Measurements from ENCODE around the gene LKAAEAR1.

The LKAAEAR1 gene

GRCh38 chr20:64116016-64116415 lies 31.8 kb upstream of the LKAAEAR1 start:
- no peaks in the 10 kb centered on the region for H3K4me1 ChIP-seq (ENCODE audit: control insufficient read depth, insufficient read depth, low read length)
- H3K27me3 ChIP-seq (ENCODE audit: control insufficient read depth, insufficient read depth, low read length): peaks cover 7% of the 10 kb centered on the region
- H3K27ac ChIP-seq (ENCODE audit: low read depth, low read length): no peak overlapping the region
- no peaks in the 10 kb centered on the region for H3K36me3 ChIP-seq (ENCODE audit: control insufficient read depth, insufficient read depth, low read length)
- H3K9ac ChIP-seq (ENCODE audit: low read length): no peak overlapping the region
- H3K4me3 ChIP-seq (ENCODE audit: low read length): no peak overlapping the region

GRCh38 chr20:64115171-64115911 lies 31.1 kb upstream of the LKAAEAR1 start:
- Histone ChIP-seq H3K27me3 (ENCODE audit: control insufficient read depth, insufficient read depth, low read length) (peaks cover 7% of the 10 kb centered on the region), H3K4me1 (ENCODE audit: control insufficient read depth, insufficient read depth, low read length) (no peaks in the 10 kb centered on the region), H3K36me3 (ENCODE audit: control insufficient read depth, insufficient read depth, low read length) (no peaks in the 10 kb centered on the region), H3K9ac (ENCODE audit: low read length) (no peak overlapping the region), H3K4me3 (ENCODE audit: low read length) (no peak overlapping the region), H3K27ac (ENCODE audit: low read depth, low read length) (no peak overlapping the region)

DNA sequence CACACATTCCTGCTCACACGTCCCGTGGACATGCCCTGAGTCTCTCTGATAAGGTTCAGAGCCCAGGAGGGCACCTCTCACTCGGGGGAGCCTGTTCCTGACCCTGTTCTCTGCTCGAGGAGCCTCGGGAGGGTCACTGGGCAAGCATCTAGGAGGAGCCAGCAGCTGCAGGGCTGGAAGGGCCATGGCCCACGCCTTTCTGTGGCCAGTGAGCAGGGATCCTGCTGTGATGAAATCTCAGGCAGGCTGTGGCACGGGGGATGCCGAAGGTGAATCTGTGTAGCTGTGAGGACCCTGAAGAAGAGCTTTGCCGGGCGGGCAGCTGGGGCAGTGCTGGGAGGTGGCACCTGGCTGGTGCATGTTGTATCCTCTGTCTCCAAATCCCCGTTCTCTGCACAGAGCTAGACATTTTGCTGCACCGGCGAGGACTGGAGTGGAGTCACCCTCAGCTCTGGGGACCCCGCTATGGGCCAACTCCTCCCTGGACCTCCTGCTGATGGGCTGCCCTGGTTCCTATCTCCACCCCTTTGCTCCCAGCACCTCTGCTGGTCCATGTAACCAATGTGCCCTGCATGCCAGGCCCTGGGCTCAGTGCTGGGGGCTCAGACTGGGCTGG lies 30.3 kb upstream of the LKAAEAR1 start:
- no peak overlapping the region for H3K4me3 ChIP-seq (ENCODE audit: low read length)
- H3K4me1 ChIP-seq (ENCODE audit: control insufficient read depth, insufficient read depth, low read length): no peaks in the 10 kb centered on the region
- H3K27me3 ChIP-seq (ENCODE audit: control insufficient read depth, insufficient read depth, low read length): peaks cover 1% of the 10 kb centered on the region
- no peaks in the 10 kb centered on the region for H3K36me3 ChIP-seq (ENCODE audit: control insufficient read depth, insufficient read depth, low read length)
- H3K27ac ChIP-seq (ENCODE audit: low read depth, low read length): no peak overlapping the region
- no peak overlapping the region for H3K9ac ChIP-seq (ENCODE audit: low read length)

DNA sequence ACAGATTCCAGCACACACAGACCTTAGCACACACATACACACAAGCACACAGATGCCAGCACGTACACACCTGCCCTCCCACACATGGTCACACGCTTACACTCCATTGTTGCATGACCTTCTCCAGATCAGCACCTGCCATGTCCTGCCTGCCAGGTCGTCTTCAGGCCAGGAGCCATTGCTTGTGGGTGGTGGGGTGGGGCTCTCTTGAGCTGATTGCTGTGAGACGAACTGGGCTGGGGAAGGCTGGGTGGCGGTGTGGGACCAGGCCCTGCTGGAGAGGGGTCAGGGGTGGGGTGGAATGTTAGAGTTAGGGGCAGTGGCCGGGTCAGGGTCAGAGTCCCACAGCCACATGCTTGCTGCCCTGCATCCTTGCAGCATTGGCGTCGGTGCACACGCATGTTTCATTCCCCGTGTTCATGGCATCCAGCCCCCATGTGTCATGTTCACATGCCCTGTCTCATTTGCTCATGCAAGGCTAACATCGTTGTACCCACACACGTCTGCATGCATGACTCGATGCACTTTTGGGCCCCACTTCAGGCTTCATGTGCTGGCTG lies 29.7 kb upstream of the LKAAEAR1 start:
- H3K4me1 ChIP-seq (ENCODE audit: control insufficient read depth, insufficient read depth, low read length): no peaks in the 10 kb centered on the region
- H3K4me3 ChIP-seq (ENCODE audit: low read length): no peak overlapping the region
- no peaks in the 10 kb centered on the region for H3K27me3 ChIP-seq (ENCODE audit: control insufficient read depth, insufficient read depth, low read length)
- H3K27ac ChIP-seq (ENCODE audit: low read depth, low read length): no peak overlapping the region
- H3K36me3 ChIP-seq (ENCODE audit: control insufficient read depth, insufficient read depth, low read length): no peaks in the 10 kb centered on the region
- H3K9ac ChIP-seq (ENCODE audit: low read length): no peak overlapping the region

GRCh38 chr20:64113444-64113775 lies 29.2 kb upstream of the LKAAEAR1 start:
- Histone ChIP-seq H3K36me3 (ENCODE audit: control insufficient read depth, insufficient read depth, low read length) (no peaks in the 10 kb centered on the region), H3K4me3 (ENCODE audit: low read length) (no peak overlapping the region), H3K9ac (ENCODE audit: low read length) (no peak overlapping the region), H3K27me3 (ENCODE audit: control insufficient read depth, insufficient read depth, low read length) (no peaks in the 10 kb centered on the region), H3K4me1 (ENCODE audit: control insufficient read depth, insufficient read depth, low read length) (no peaks in the 10 kb centered on the region), H3K27ac (ENCODE audit: low read depth, low read length) (no peak overlapping the region)

DNA sequence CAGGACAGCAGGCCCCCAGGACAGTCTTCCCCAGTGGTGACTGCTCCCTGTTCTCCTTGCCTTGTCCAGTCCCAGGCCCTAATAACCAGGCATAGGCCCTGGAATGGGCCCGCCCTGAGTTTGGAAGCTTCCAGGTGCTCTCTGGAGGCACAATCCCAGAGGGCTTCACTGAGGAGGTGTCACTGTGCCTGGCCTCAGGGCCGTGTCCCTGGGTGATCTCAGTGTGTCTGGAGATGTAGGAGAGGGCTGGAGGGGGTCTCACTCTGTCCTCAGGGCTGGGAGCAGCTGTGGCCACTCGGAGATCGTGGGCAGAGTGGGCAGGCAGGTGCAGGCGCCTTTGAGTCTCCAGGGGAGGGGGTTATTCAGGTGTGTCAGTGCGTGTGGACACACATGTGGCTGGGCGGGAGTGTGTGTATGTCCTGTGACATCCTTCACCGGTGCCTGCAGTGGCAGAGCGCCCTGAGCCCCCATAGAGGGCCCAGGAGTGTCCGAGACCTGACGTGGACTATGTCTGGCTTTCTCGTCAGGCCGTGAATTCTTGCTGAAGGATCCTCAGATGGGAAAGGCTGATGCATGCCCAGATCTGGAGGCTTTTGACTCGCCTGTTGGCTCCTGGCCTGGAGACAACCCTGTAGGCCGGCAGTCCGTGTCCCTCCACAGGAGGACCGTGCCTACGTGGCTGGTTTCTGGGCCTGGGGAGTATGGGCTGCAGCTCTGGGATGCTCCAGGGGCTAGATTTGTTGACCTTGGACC lies 28.7 kb upstream of the LKAAEAR1 start:
- Histone ChIP-seq H3K36me3 (ENCODE audit: control insufficient read depth, insufficient read depth, low read length) (no peaks in the 10 kb centered on the region), H3K4me1 (ENCODE audit: control insufficient read depth, insufficient read depth, low read length) (no peaks in the 10 kb centered on the region), H3K9ac (ENCODE audit: low read length) (no peak overlapping the region), H3K27me3 (ENCODE audit: control insufficient read depth, insufficient read depth, low read length) (no peaks in the 10 kb centered on the region), H3K27ac (ENCODE audit: low read depth, low read length) (no peak overlapping the region), H3K4me3 (ENCODE audit: low read length) (no peak overlapping the region)

DNA sequence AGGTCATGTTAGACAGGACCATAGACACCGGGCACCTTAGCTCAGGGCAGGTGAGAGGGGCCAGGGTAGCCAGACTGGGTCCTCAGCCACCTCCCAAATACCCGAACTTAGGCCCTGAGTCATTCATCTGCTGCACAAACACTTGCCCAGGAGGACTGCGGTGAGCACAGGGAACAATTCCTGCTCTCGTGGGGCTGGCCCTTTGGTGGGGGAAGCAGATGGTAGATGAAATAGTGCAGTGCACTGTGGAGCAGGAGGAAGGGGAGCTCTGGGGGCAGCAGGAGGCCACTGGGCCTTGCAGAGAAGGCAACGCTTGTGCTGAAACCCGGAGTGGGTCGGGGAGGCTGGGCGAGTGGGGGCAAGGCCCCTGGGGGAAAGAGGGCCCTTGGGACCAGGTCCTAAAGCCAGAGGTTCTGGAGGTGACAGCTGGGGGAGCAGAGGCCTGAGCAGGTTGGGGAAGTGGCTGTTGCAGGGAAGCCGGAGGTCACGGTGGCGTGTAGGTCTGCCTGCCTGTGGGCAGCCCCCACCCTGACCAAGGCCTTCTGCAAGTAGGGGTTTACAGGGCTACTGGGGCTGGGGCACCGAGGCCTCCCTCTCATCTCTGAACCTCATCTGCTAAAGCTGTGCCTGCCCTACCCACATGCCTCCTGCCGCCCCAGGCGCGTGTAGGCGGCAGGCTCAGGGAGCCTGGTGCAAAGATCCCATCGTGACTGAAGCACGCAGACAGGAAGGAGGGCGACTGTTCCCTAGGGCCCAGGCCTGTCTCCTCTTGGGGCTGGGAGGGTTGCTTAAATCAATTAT lies 27.8 kb upstream of the LKAAEAR1 start:
- Histone ChIP-seq H3K27me3 (ENCODE audit: control insufficient read depth, insufficient read depth, low read length) (no peaks in the 10 kb centered on the region), H3K27ac (ENCODE audit: low read depth, low read length) (no peak overlapping the region), H3K4me3 (ENCODE audit: low read length) (no peak overlapping the region), H3K36me3 (ENCODE audit: control insufficient read depth, insufficient read depth, low read length) (no peaks in the 10 kb centered on the region), H3K4me1 (ENCODE audit: control insufficient read depth, insufficient read depth, low read length) (no peaks in the 10 kb centered on the region), H3K9ac (ENCODE audit: low read length) (no peak overlapping the region)

DNA sequence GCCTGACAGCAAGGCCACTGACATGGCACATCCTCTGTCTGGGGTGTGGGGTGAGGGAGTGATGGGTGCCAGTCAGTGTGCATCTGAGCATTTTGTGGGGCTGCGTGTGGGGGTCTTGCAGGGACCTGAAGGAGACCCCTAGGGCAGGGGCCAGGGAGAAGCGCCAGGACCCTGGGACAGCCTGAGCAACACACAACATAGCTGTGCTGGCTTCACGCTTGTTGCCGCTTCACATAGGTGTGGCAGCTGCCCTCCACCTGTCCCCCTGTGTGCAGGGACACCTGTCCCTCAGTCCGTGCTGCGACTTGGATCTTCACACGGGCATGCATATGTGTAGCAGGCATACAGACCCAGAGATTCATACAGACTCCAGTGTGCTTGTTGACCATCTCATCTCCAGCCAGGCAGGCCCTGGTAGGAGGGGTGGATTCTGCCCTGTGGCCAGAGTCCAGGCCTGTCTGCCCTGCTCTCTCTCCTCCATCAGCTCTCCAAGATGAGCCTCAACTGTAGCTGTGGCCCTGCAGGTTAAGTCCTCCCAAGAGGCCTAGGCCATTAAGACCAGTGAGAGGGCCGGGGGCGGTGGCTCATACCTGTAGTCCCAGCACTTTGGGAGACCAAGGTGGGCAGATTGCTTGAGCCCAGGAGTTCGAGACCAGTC lies 26.3 kb upstream of the LKAAEAR1 start:
- H3K36me3 ChIP-seq (ENCODE audit: control insufficient read depth, insufficient read depth, low read length): no peaks in the 10 kb centered on the region

GRCh38 chr20:64109831-64110391 lies 25.7 kb upstream of the LKAAEAR1 start:
- no peak overlapping the region for H3K27ac ChIP-seq (ENCODE audit: low read depth, low read length)
- H3K27me3 ChIP-seq (ENCODE audit: control insufficient read depth, insufficient read depth, low read length): no peaks in the 10 kb centered on the region
- H3K36me3 ChIP-seq (ENCODE audit: control insufficient read depth, insufficient read depth, low read length): no peaks in the 10 kb centered on the region
- H3K9ac ChIP-seq (ENCODE audit: low read length): no peak overlapping the region
- H3K4me3 ChIP-seq (ENCODE audit: low read length): no peak overlapping the region
- no peaks in the 10 kb centered on the region for H3K4me1 ChIP-seq (ENCODE audit: control insufficient read depth, insufficient read depth, low read length)

More for the DNA sequence above, 26.3 kb upstream of the LKAAEAR1 start:
- H3K27me3 ChIP-seq (ENCODE audit: control insufficient read depth, insufficient read depth, low read length): no peaks in the 10 kb centered on the region
- H3K9ac ChIP-seq (ENCODE audit: low read length): no peak overlapping the region
- no peak overlapping the region for H3K4me3 ChIP-seq (ENCODE audit: low read length)
- no peak overlapping the region for H3K27ac ChIP-seq (ENCODE audit: low read depth, low read length)
- no peaks in the 10 kb centered on the region for H3K4me1 ChIP-seq (ENCODE audit: control insufficient read depth, insufficient read depth, low read length)

DNA sequence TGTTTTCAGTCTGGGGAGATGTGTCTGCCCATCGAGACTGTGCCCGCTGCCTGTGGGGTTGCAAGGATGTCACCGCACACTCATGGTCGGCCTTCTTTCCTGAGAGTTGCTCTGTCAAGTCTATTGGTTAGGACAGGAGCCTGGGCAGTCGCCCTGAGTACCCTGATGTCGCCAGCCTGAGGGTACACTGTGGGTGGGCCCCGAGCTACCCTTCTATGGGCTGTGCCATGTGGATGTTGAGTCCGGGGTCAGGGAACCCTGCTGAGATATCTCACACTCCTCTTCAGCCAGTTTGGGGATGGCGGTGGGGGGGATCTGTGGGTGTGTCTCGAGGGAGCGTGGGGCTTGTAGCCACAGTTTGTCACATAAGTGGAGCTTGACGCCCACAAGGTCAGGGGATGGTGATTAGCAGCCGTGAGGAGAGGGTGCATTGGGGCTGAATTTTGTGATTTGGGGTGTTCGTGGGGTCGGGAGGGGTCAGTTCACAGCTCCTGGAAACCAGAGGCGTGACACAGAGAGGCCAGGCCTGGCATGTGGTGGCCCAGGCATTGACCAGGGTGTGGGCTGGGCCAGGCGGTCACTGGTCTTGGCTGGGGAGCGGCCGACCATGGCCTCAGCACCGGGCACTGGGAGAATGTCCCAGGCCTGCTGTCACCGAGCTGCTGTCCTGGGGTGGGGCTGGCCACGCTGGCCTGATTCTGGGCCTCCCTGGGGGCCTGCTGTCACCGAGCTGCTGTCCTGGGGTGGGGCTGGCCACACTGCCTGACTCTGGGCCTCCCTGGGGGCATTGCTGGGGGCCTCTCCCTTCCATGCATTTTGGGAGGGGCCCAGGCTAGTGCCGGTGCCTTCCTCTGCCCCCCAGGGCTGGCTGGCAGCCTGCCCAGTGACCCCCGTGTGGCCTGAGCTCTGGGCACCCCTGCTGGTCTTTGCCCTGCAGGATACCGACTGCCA lies 24.8 kb upstream of the LKAAEAR1 start:
- Histone ChIP-seq H3K27me3 (ENCODE audit: control insufficient read depth, insufficient read depth, low read length) (no peaks in the 10 kb centered on the region), H3K4me3 (ENCODE audit: low read length) (no peak overlapping the region), H3K4me1 (ENCODE audit: control insufficient read depth, insufficient read depth, low read length) (no peaks in the 10 kb centered on the region), H3K9ac (ENCODE audit: low read length) (no peak overlapping the region), H3K36me3 (ENCODE audit: control insufficient read depth, insufficient read depth, low read length) (no peaks in the 10 kb centered on the region), H3K27ac (ENCODE audit: low read depth, low read length) (no peak overlapping the region)
